ENCODE measurements around the gene MRTFA.

MRTFA gene

GRCh38 chr22:40482391-40482790, 154.1 kb downstream of the MRTFA start:
- TF ChIP-seq POLR2A (IDR thresholded peaks at IDR 0.05; ENCODE audit: low read depth, low read length) (no peak), TAF1 (IDR thresholded peaks at IDR 0.05; ENCODE audit: low read depth, low read length) (no peak), SPI1 (IDR thresholded peaks at IDR 0.05; ENCODE audit: low read depth, low read length) (no peak), POU2F2 (IDR thresholded peaks at IDR 0.05; ENCODE audit: low read depth, low read length) (no peak), POLR2AphosphoS5 (IDR thresholded peaks at IDR 0.05; ENCODE audit: low read depth, low read length) (no peak), PAX5 (IDR thresholded peaks at IDR 0.05; ENCODE audit: insufficient read depth, low read length, severe bottlenecking) (no peak)
- no peak for FAIRE-seq
- DNase-seq (ENCODE audit: insufficient read length, low spot score), result no peak

GRCh38 chr22:40480996-40481395, 155.5 kb downstream of the MRTFA start:
- DNase-seq (ENCODE audit: insufficient read length, low spot score), result no peak
- no peak for TF ChIP-seq PAX5 (IDR thresholded peaks at IDR 0.05; ENCODE audit: insufficient read depth, low read length, severe bottlenecking)
- FAIRE-seq, result no peak

GRCh38 chr22:40479887-40480538, 156.5 kb downstream of the MRTFA start:
- TF ChIP-seq SPI1 (IDR thresholded peaks at IDR 0.05; ENCODE audit: low read depth, low read length), result no peak
- peak; percentile 45 for FAIRE-seq

GRCh38 chr22:40479126-40479800, 157.3 kb downstream of the MRTFA start:
- TF ChIP-seq POLR2AphosphoS5 (IDR thresholded peaks at IDR 0.05; ENCODE audit: low read depth, low read length) (no peak), PAX5 (IDR thresholded peaks at IDR 0.05; ENCODE audit: insufficient read depth, low read length, severe bottlenecking) (no peak), POU2F2 (IDR thresholded peaks at IDR 0.05; ENCODE audit: low read depth, low read length) (no peak), TAF1 (IDR thresholded peaks at IDR 0.05; ENCODE audit: low read depth, low read length) (no peak), SPI1 (IDR thresholded peaks at IDR 0.05; ENCODE audit: low read depth, low read length) (no peak), POLR2A (IDR thresholded peaks at IDR 0.05; ENCODE audit: low read depth, low read length) (no peak)
- DNase-seq (ENCODE audit: insufficient read length, low spot score) (no peak), FAIRE-seq (no peak)

More at GRCh38 chr22:40479887-40480538, 156.5 kb downstream of the MRTFA start:
- DNase-seq (ENCODE audit: insufficient read length, low spot score), result no peak

- FAIRE-seq (no peak), DNase-seq (ENCODE audit: insufficient read length, low spot score) (no peak)
- TF ChIP-seq POU2F2 (IDR thresholded peaks at IDR 0.05; ENCODE audit: low read depth, low read length) (no peak), POLR2A (IDR thresholded peaks at IDR 0.05; ENCODE audit: low read depth, low read length) (no peak), TAF1 (IDR thresholded peaks at IDR 0.05; ENCODE audit: low read depth, low read length) (no peak), PAX5 (IDR thresholded peaks at IDR 0.05; ENCODE audit: insufficient read depth, low read length, severe bottlenecking) (no peak), POLR2AphosphoS5 (IDR thresholded peaks at IDR 0.05; ENCODE audit: low read depth, low read length) (no peak), SPI1 (IDR thresholded peaks at IDR 0.05; ENCODE audit: low read depth, low read length) (no peak)
Observed at GRCh38 chr22:40478338-40479125, 158.0 kb downstream of the MRTFA start.

GRCh38 chr22:40477683-40478337, 158.7 kb downstream of the MRTFA start:
- FAIRE-seq (no peak), DNase-seq (ENCODE audit: insufficient read length, low spot score) (no peak)
- TF ChIP-seq POU2F2 (IDR thresholded peaks at IDR 0.05; ENCODE audit: low read depth, low read length) (no peak), PAX5 (IDR thresholded peaks at IDR 0.05; ENCODE audit: insufficient read depth, low read length, severe bottlenecking) (no peak), POLR2A (IDR thresholded peaks at IDR 0.05; ENCODE audit: low read depth, low read length) (no peak), TAF1 (IDR thresholded peaks at IDR 0.05; ENCODE audit: low read depth, low read length) (no peak), SPI1 (IDR thresholded peaks at IDR 0.05; ENCODE audit: low read depth, low read length) (peak; percentile 52), POLR2AphosphoS5 (IDR thresholded peaks at IDR 0.05; ENCODE audit: low read depth, low read length) (no peak)

GRCh38 chr22:40476341-40476740, 160.2 kb downstream of the MRTFA start:
- no peak for FAIRE-seq
- no peak for TF ChIP-seq PAX5 (IDR thresholded peaks at IDR 0.05; ENCODE audit: insufficient read depth, low read length, severe bottlenecking)
- no peak for TF ChIP-seq TAF1 (IDR thresholded peaks at IDR 0.05; ENCODE audit: low read depth, low read length)
- no peak for TF ChIP-seq POLR2AphosphoS5 (IDR thresholded peaks at IDR 0.05; ENCODE audit: low read depth, low read length)
- no peak for TF ChIP-seq POLR2A (IDR thresholded peaks at IDR 0.05; ENCODE audit: low read depth, low read length)
- no peak for TF ChIP-seq SPI1 (IDR thresholded peaks at IDR 0.05; ENCODE audit: low read depth, low read length)
- no peak for TF ChIP-seq POU2F2 (IDR thresholded peaks at IDR 0.05; ENCODE audit: low read depth, low read length)
- DNase-seq (ENCODE audit: insufficient read length, low spot score), result no peak

- no peak for TF ChIP-seq POLR2A (IDR thresholded peaks at IDR 0.05; ENCODE audit: low read depth, low read length)
- DNase-seq (ENCODE audit: insufficient read length, low spot score) (no peak), FAIRE-seq (peak; percentile 31)
Observed at GRCh38 chr22:40473703-40474102, 162.8 kb downstream of the MRTFA start.

- DNase-seq (ENCODE audit: insufficient read length, low spot score), result no peak
- no peak for FAIRE-seq
- TF ChIP-seq TAF1 (IDR thresholded peaks at IDR 0.05; ENCODE audit: low read depth, low read length) (no peak), PAX5 (IDR thresholded peaks at IDR 0.05; ENCODE audit: insufficient read depth, low read length, severe bottlenecking) (no peak), POU2F2 (IDR thresholded peaks at IDR 0.05; ENCODE audit: low read depth, low read length) (no peak), POLR2AphosphoS5 (IDR thresholded peaks at IDR 0.05; ENCODE audit: low read depth, low read length) (no peak), POLR2A (IDR thresholded peaks at IDR 0.05; ENCODE audit: low read depth, low read length) (no peak), SPI1 (IDR thresholded peaks at IDR 0.05; ENCODE audit: low read depth, low read length) (no peak)
Observed at GRCh38 chr22:40472579-40472978, 163.9 kb downstream of the MRTFA start.
